Keratinocyte (primary cell): ENCODE results near the gene KCNH8. TPM values are rescaled to one million over a fixed set of nuclear protein-coding genes. Genes with fewer than 3 reads are reported as not detected.

ENCODE experiments used
- DNase-seq: peaks from one replicate; pipeline ENCODE4 v3.0.0-alpha.2; 2011; ENCODE audit warnings: low read depth, missing footprints, low spot score
- FAIRE-seq: peaks from 2 replicates; lab custom pipeline; 2011; peaks lifted over from hg19 to GRCh38; lab: Jason Lieb, UNC
- H2AFZ ChIP-seq: 2 replicates; pipeline ENCODE4 v1.6.0; 2012; ENCODE audit warnings: low read length, control low read depth, inconsistent platforms; ENCODE audit not compliant: control insufficient read depth
- H3K27ac ChIP-seq: 2 replicates; pipeline ENCODE4 v1.5.1; 2011; ENCODE audit warnings: low read length; ENCODE audit not compliant: control insufficient read depth, insufficient read depth
- H3K27me3 ChIP-seq: 3 replicates; pipeline ENCODE4 v1.6.0; 2011; ENCODE audit warnings: low read length; ENCODE audit not compliant: control insufficient read depth, insufficient read depth; ENCODE audit errors: extremely low read depth
- H3K36me3 ChIP-seq, 2 experiments: 2 replicates in 1 of 2; 3 replicates in 1 of 2; pipeline ENCODE4 v1.5.1; 2011; ENCODE audit warnings: low read length in 2 of 2, mild to moderate bottlenecking in 1 of 2; ENCODE audit not compliant: control insufficient read depth in 2 of 2, insufficient read depth in 2 of 2; ENCODE audit errors: extremely low read depth in 1 of 2
- H3K4me1 ChIP-seq: 3 replicates; pipeline ENCODE4 v1.5.1; 2011; ENCODE audit warnings: low read length; ENCODE audit not compliant: control insufficient read depth, insufficient read depth; ENCODE audit errors: extremely low read depth
- H3K4me2 ChIP-seq: 3 replicates; pipeline ENCODE4 v1.6.0; 2011; ENCODE audit warnings: low read depth, low read length; ENCODE audit not compliant: control insufficient read depth, insufficient read depth; ENCODE audit errors: extremely low read depth
- H3K4me3 ChIP-seq, 3 experiments: fragments of 200-600 bp in 1 of 3; sonication (generic) in 1 of 3; 2 replicates in 2 of 3; 3 replicates in 1 of 3; pipeline ENCODE4 v1.5.1; 2011 to 2016; ENCODE audit warnings: low read length in 3 of 3, mild to moderate bottlenecking in 3 of 3, control low read depth in 2 of 3, inconsistent platforms in 1 of 3, low read depth in 1 of 3, mixed read lengths in 1 of 3, mixed run types in 1 of 3, moderate library complexity in 1 of 3; ENCODE audit not compliant: control insufficient read depth in 2 of 3, insufficient read depth in 2 of 3; ENCODE audit errors: extremely low read depth in 1 of 3
- H3K79me2 ChIP-seq: 2 replicates; pipeline ENCODE4 v1.6.0; 2012; ENCODE audit warnings: low read length; ENCODE audit not compliant: control insufficient read depth, insufficient read depth
- H3K9ac ChIP-seq: 3 replicates; pipeline ENCODE4 v1.6.0; 2011; ENCODE audit warnings: low read length; ENCODE audit not compliant: control insufficient read depth, insufficient read depth; ENCODE audit errors: extremely low read depth
- H3K9me1 ChIP-seq: 3 replicates; pipeline ENCODE4 v1.6.0; 2011; ENCODE audit warnings: low read length; ENCODE audit not compliant: control insufficient read depth, insufficient read depth; ENCODE audit errors: extremely low read depth
- H3K9me3 ChIP-seq: 2 replicates; pipeline ENCODE4 v1.5.1; 2012; ENCODE audit warnings: low read depth, low read length; ENCODE audit not compliant: control insufficient read depth
- H4K20me1 ChIP-seq: 3 replicates; pipeline ENCODE4 v1.6.0; 2011; ENCODE audit warnings: low read length; ENCODE audit not compliant: control insufficient read depth, insufficient read depth; ENCODE audit errors: extremely low read depth
- EZH2 ChIP-seq: IDR thresholded peaks from one replicate; pipeline ENCODE4 v1.6.1; 2012; ENCODE audit warnings: inconsistent platforms, mild to moderate bottlenecking, low read length, moderate library complexity
- dilution Hi-C: fragments of 300-500 bp; cut with MboI; formaldehyde crosslinking; loops from one replicate; pipeline ENCODE4 v1.7.0; 2020; ENCODE audit warnings: low sequenced_read_pairs; ENCODE audit not compliant: extremely low pct_ligation_motif_present
- polyA plus RNA-seq, 5 experiments: library from polyadenylated mRNA; depleted of rRNA in 3 of 5; stranded (reverse) in 3 of 5; stranded (forward) in 1 of 5; unstranded in 1 of 5; fragments of >200 nt; gene quantifications; 1 replicate in 1 of 5; 2 replicates in 3 of 5; 3 replicates in 1 of 5; pipeline versions ENCODE4 v1.2.1 to v1.2.3, GENCODE V29; 2011 to 2012; ENCODE audit warnings: missing spikeins in 2 of 5, low read depth in 1 of 5, low replicate concordance in 1 of 5
- TF ChIP-seq, protein P1 (sequence below), 3 experiments: IDR thresholded peaks in 1 of 3; conservative IDR thresholded peaks in 1 of 3; optimal IDR thresholded peaks in 1 of 3; 2 replicates in 2 of 3; 3 replicates in 1 of 3; pipeline versions ENCODE3 to v1.5.1; 2011; ENCODE audit warnings: low read length in 3 of 3, mild to moderate bottlenecking in 3 of 3, moderate library complexity in 2 of 3, control low read depth in 1 of 3, inconsistent platforms in 1 of 3; ENCODE audit not compliant: insufficient read depth in 2 of 3; ENCODE audit errors: extremely low read depth in 1 of 3

The KCNH8 gene
- polyA plus RNA-seq, 1 donor (not counting 4 experiments of a cell fraction or from before 2014, with no cell fraction given): not detected

DNA sequence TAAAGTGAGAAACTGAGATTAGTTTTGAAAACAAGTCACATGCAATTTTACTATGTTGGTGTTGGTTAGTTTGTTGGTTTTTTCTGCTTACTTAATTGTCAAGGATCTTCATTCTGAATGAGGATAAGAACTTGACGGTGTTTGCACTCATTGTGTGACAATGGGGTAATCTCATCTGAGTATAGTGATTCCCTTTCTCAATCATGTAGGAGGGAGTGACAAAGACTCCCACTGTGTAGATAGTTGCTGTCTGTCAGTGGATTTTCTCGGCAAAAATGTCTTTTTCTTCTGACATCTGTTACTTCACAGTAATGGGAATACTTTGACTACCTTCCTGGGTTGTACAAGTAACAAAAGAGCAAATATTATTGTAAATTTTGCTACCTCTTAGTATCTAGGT is 23.5 kb downstream of the KCNH8 start:
- H3K27me3 ChIP-seq: no peaks in the 10 kb centered on the region
- H3K9me1 ChIP-seq: no peaks in the 10 kb centered on the region
- FAIRE-seq (no peak), DNase-seq (no peak)
- H3K79me2 ChIP-seq: no peaks in the 10 kb centered on the region
- H3K4me3 ChIP-seq: no peak overlapping the region
- no peak overlapping the region for H3K4me2 ChIP-seq
- H3K9me3 ChIP-seq: no peaks in the 10 kb centered on the region
- no peaks in the 10 kb centered on the region for H3K36me3 ChIP-seq
- dilution Hi-C loops: no loop called here
- H4K20me1 ChIP-seq: no peaks in the 10 kb centered on the region
- no peak overlapping the region for H3K9ac ChIP-seq
- TF ChIP-seq EZH2: no peak
- TF ChIP-seq, protein P1, sequence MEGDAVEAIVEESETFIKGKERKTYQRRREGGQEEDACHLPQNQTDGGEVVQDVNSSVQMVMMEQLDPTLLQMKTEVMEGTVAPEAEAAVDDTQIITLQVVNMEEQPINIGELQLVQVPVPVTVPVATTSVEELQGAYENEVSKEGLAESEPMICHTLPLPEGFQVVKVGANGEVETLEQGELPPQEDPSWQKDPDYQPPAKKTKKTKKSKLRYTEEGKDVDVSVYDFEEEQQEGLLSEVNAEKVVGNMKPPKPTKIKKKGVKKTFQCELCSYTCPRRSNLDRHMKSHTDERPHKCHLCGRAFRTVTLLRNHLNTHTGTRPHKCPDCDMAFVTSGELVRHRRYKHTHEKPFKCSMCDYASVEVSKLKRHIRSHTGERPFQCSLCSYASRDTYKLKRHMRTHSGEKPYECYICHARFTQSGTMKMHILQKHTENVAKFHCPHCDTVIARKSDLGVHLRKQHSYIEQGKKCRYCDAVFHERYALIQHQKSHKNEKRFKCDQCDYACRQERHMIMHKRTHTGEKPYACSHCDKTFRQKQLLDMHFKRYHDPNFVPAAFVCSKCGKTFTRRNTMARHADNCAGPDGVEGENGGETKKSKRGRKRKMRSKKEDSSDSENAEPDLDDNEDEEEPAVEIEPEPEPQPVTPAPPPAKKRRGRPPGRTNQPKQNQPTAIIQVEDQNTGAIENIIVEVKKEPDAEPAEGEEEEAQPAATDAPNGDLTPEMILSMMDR (optimal IDR thresholded peaks at IDR 0.05 in 1 of 3, IDR thresholded peaks at IDR 0.05 in 1 of 3, conservative IDR thresholded peaks at IDR 0.05 in 1 of 3; ENCODE audit: extremely low read depth in 1 of 3, insufficient read depth in 2 of 3, low read length in 3 of 3): no peak
- H3K4me1 ChIP-seq: no peaks in the 10 kb centered on the region
- H3K27ac ChIP-seq: no peak overlapping the region
- H2AFZ ChIP-seq: no peak overlapping the region

DNA sequence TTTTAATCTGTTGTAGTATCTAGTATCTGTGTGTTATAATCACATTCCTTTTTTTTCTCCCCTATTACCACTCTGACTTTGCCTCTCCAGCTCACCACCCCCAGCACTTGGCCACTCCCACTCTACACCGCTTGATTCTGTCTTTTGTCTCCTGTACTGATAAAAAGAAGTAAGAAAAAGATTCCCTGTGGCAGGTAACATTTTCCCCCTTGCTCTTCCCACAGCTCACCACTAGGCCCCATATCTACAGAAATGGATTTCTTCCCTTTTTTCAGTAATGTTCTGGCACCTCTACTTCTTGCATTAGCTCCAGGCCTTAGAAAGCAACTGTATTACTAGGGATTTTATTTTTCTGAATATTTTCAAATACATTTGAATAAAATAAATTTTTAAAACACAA is 25.6 kb downstream of the KCNH8 start:
- no peaks in the 10 kb centered on the region for H3K79me2 ChIP-seq
- H4K20me1 ChIP-seq: no peaks in the 10 kb centered on the region
- dilution Hi-C loops: no loop called here
- TF ChIP-seq, protein P1 (optimal IDR thresholded peaks at IDR 0.05 in 1 of 3, IDR thresholded peaks at IDR 0.05 in 1 of 3, conservative IDR thresholded peaks at IDR 0.05 in 1 of 3; ENCODE audit: extremely low read depth in 1 of 3, insufficient read depth in 2 of 3, low read length in 3 of 3): no peak
- H3K4me2 ChIP-seq: no peak overlapping the region
- FAIRE-seq: no peak
- H2AFZ ChIP-seq: no peak overlapping the region
- H3K36me3 ChIP-seq: no peaks in the 10 kb centered on the region
- no peaks in the 10 kb centered on the region for H3K4me1 ChIP-seq
- H3K9ac ChIP-seq: no peak overlapping the region
- H3K4me3 ChIP-seq: no peak overlapping the region
- H3K27ac ChIP-seq: no peak overlapping the region
- no peaks in the 10 kb centered on the region for H3K9me3 ChIP-seq
- no peaks in the 10 kb centered on the region for H3K9me1 ChIP-seq
- no peak for DNase-seq
- H3K27me3 ChIP-seq: no peaks in the 10 kb centered on the region
